Epithelial cell of esophagus (primary cell): ENCODE results near the gene ANKRD1.
A peak's percentile ranks its signal among the peaks of the same experiment; 100 is the strongest.
"Not testable (repeated sequence)": the region's sequence is repeated elsewhere in the genome, so short reads cannot be mapped to it uniquely, and the experiment has no call there.

Experiments used
- DNase-seq: peaks from one replicate; pipeline ENCODE4 v3.0.0; 2010; ENCODE audit warnings: low read depth
- H3K4me3 ChIP-seq: 2 replicates; pipeline ENCODE4 v1.5.1; 2011; ENCODE audit warnings: mild to moderate bottlenecking, low read length, control low read depth
- CTCF ChIP-seq: IDR thresholded peaks from 2 replicates; pipeline ENCODE4 v1.5.1; 2011; ENCODE audit warnings: low read depth, mild to moderate bottlenecking, low read length, control low read depth, inconsistent platforms; ENCODE audit not compliant: insufficient read depth; ENCODE audit errors: missing control alignments

ANKRD1 gene

GRCh38 chr10:90889636-90890035, 31.3 kb downstream of the ANKRD1 start:
- no peak for TF ChIP-seq CTCF
- DNase-seq = no peak
- H3K4me3 ChIP-seq = no peak overlapping the region

- H3K4me3 ChIP-seq = no peak overlapping the region
- TF ChIP-seq CTCF = no peak
- DNase-seq = no peak
Observed at GRCh38 chr10:90888387-90888786, 32.5 kb downstream of the ANKRD1 start.

GRCh38 chr10:90887555-90887954, 33.3 kb downstream of the ANKRD1 start:
- no peak for TF ChIP-seq CTCF
- DNase-seq = no peak
- H3K4me3 ChIP-seq = no peak overlapping the region

- H3K4me3 ChIP-seq = no peak overlapping the region
- DNase-seq = no peak
- no peak for TF ChIP-seq CTCF
Observed at GRCh38 chr10:90885176-90885575, 35.7 kb downstream of the ANKRD1 start.

- no peak for DNase-seq
- H3K4me3 ChIP-seq = no peak overlapping the region
- no peak for TF ChIP-seq CTCF
Observed at GRCh38 chr10:90884431-90884830, 36.5 kb downstream of the ANKRD1 start.

- DNase-seq = peak; percentile 49
- TF ChIP-seq CTCF = peak; percentile 58
- not testable (repeated sequence) for H3K4me3 ChIP-seq
Observed at GRCh38 chr10:90880059-90880719, 40.7 kb downstream of the ANKRD1 start.

GRCh38 chr10:90879062-90879461, 41.8 kb downstream of the ANKRD1 start:
- H3K4me3 ChIP-seq = no peak overlapping the region
- no peak for TF ChIP-seq CTCF
- DNase-seq = no peak
